Bronchial epithelial cell (primary cell): ENCODE measurements around the gene RTP5. TPM values are rescaled to one million over a fixed set of nuclear protein-coding genes. Genes with fewer than 3 reads are reported as not detected.
"Not testable (repeated sequence)": the region's sequence is repeated elsewhere in the genome, so short reads cannot be mapped to it uniquely, and the experiment has no call there.

Experiments used
- DNase-seq: peaks from one replicate; pipeline ENCODE4 v3.0.0-alpha.2; 2010; ENCODE audit warnings: low read depth
- FAIRE-seq: peaks from 2 replicates; lab custom pipeline; 2011; peaks lifted over from hg19 to GRCh38; lab: Jason Lieb, UNC
- H3K27me3 ChIP-seq: 2 replicates; pipeline ENCODE4 v1.5.1; 2011; ENCODE audit warnings: low read length; ENCODE audit not compliant: control insufficient read depth, insufficient read depth
- H3K36me3 ChIP-seq: 2 replicates; pipeline ENCODE4 v1.5.1; 2011; ENCODE audit warnings: low read length; ENCODE audit not compliant: control insufficient read depth, insufficient read depth
- H3K4me3 ChIP-seq: 2 replicates; pipeline ENCODE4 v1.5.1; 2011; ENCODE audit warnings: mild to moderate bottlenecking, low read depth, low read length, control low read depth
- CTCF ChIP-seq: IDR thresholded peaks from 2 replicates; pipeline ENCODE4 v1.5.1; 2011; ENCODE audit warnings: mild to moderate bottlenecking, moderate library complexity, low read length, control low read depth, inconsistent platforms; ENCODE audit not compliant: insufficient read depth, severe bottlenecking
- total RNA-seq: library from RNA; depleted of rRNA; stranded (reverse); fragments of >200 nt; gene quantifications from 2 replicates; pipeline ENCODE4 v1.2.1, GENCODE V29; 2014

The RTP5 gene
- total RNA-seq, 1 donor from 2014 or later, result not detected

- DNase-seq (no peak), FAIRE-seq (no peak)
- Histone ChIP-seq H3K36me3 (no peaks in the 10 kb centered on the region), H3K27me3 (no peaks in the 10 kb centered on the region), H3K4me3 (no peak overlapping the region)
- no peak for TF ChIP-seq CTCF
Measured at GRCh38 chr2:241904011-241904718, 34.6 kb downstream of the RTP5 start.

GRCh38 chr2:241904791-241905710 is 35.5 kb downstream of the RTP5 start:
- FAIRE-seq (no peak), DNase-seq (no peak)
- H3K4me3 ChIP-seq, result no peak overlapping the region
- no peaks in the 10 kb centered on the region for H3K36me3 ChIP-seq
- TF ChIP-seq CTCF, result no peak
- H3K27me3 ChIP-seq, result no peaks in the 10 kb centered on the region

- FAIRE-seq, result no peak
- H3K36me3 ChIP-seq, result no peaks in the 10 kb centered on the region
- no peak for DNase-seq
- no peak overlapping the region for H3K4me3 ChIP-seq
- H3K27me3 ChIP-seq, result no peaks in the 10 kb centered on the region
- no peak for TF ChIP-seq CTCF
Measured at GRCh38 chr2:241905716-241906377, 36.3 kb downstream of the RTP5 start.

GRCh38 chr2:241906378-241906770 is 36.8 kb downstream of the RTP5 start:
- not testable (repeated sequence) for DNase-seq, H3K36me3 ChIP-seq, H3K27me3 ChIP-seq, FAIRE-seq, H3K4me3 ChIP-seq

- DNase-seq (no peak), FAIRE-seq (no peak)
- Histone ChIP-seq H3K27me3 (no peaks in the 10 kb centered on the region), H3K36me3 (no peaks in the 10 kb centered on the region), H3K4me3 (no peak overlapping the region)
- no peak for TF ChIP-seq CTCF
Measured at GRCh38 chr2:241906826-241907570, 37.5 kb downstream of the RTP5 start.

GRCh38 chr2:241907831-241908230 is 38.3 kb downstream of the RTP5 start:
- H3K4me3 ChIP-seq, DNase-seq, H3K36me3 ChIP-seq, H3K27me3 ChIP-seq, FAIRE-seq: not testable (repeated sequence)
